ENCODE measurements around the gene KRTAP10-12.
"Not testable (repeated sequence)": the region's sequence is repeated elsewhere in the genome, so short reads cannot be mapped to it uniquely, and the experiment has no call there.

KRTAP10-12 gene

DNA sequence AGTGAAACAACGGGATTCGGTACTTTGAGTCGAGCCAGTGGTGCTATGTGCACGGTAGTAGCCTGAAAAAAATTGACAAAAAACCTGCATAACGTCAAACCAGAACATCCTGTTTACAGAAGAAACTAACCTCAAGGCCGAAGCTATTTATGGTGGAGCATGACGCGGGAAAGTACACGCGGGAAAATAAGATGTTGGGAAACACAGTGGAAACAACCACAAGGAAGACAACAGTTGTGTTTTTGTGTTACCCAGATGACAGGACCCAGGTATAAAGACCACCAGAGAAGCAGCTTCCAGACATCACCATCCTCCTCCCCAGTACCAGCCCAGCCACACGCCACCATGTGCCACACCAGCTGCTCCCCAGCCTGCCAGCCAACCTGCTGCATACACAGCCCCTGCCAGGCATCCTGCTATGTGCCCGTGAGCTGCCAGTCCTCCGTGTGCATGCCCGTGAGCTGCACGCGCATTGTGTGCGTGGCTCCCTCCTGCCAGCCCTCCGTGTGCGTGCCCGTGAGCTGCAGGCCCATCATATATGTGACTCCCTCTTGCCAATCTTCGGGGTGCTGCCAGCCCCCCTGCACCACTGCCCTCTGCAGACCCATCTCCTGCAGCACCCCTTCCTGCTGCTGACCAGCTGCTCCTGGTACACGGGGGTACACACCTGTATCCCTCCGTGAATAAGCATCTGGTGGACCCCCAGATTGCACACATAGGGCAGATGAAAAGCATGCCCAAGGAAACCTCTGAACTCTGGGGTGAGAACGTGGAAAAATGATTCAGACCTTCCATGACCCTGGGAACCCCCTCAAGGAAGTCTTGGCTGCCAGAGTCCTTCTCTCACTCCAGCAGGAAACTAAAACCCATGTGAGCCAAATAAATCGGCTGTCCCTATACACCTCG, 39.1 kb upstream of the KRTAP10-12 start, which contains the start of gene KRTAP12-3:
TSS of gene KRTAP12-3 (plus strand) at position 298 of the 906 bp plus-strand sequence. CDS start at position 346, 48 bp downstream.
- H3K4me3 ChIP-seq (ENCODE audit: low read length): no peak within 1 kb of the TSS
- H3K9me3 ChIP-seq (ENCODE audit: control insufficient read depth, low read length): no peaks in the 10 kb centered on the region
- H3K27me3 ChIP-seq (ENCODE audit: control insufficient read depth, insufficient read depth, low read length): peaks cover 10% of the 10 kb centered on the region
- H3K4me1 ChIP-seq (ENCODE audit: control insufficient read depth, insufficient read depth, low read length): no peaks in the 10 kb centered on the region
- no peak within 1 kb of the TSS for H3K9ac ChIP-seq (ENCODE audit: low read length)
- no peaks in the 10 kb centered on the region for H3K36me3 ChIP-seq (ENCODE audit: control insufficient read depth, insufficient read depth, low read length)

DNA sequence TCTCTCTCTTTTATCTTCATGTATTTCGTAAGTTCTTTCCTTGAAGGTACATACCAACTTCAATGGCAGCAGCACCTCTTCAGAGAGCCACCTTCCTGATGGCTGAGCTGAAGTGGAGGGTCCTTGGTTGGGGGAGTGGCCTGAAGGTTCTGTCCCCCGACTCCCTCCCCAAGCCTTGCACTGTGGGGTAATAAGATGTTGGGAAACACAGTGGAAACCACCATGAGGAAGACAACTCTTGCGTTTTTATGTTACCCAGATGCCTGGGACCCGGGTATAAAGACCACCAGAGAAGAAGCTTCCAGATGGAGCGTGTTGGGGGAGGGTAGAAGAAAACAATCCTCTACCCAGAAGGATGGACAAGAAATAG, 38.4 kb upstream of the KRTAP10-12 start:
- no peak overlapping the region for H3K9ac ChIP-seq (ENCODE audit: low read length)
- H3K4me3 ChIP-seq (ENCODE audit: low read length): no peak overlapping the region
- no peaks in the 10 kb centered on the region for H3K4me1 ChIP-seq (ENCODE audit: control insufficient read depth, insufficient read depth, low read length)
- no peaks in the 10 kb centered on the region for H3K36me3 ChIP-seq (ENCODE audit: control insufficient read depth, insufficient read depth, low read length)
- peaks cover 10% of the 10 kb centered on the region for H3K27me3 ChIP-seq (ENCODE audit: control insufficient read depth, insufficient read depth, low read length)
- H3K9me3 ChIP-seq (ENCODE audit: control insufficient read depth, low read length): no peaks in the 10 kb centered on the region

DNA sequence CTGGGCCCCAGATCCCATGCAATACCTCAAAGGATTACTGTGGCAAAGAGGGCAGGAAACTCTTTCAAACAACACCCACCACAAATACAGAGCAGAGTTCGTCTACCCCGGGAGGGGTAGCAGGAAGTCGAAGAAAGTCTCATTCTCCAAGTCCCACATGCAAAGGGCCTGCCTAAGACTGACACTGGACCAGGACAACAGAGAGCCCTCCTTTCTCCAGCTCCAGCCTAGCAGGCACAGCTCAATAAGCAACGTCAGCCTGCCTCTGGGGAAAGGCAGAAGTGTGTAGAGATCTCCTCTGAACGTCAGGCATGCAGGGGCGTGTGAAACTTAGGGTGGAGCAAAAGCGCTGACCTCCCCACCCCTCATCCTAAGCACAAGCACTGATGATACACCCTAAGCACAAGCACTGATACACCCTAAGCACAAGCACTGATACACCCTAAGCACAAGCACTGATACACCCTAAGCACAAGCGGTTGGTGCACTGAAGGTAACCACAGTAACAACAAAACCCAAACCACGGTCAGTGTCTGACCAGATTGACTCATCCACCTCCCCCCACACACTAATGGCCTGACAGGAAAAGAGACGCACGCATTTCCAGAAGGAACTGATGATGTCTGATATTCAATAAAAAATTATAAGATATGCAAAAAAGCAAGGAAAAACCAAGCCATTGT, 37.9 kb upstream of the KRTAP10-12 start:
- Histone ChIP-seq H3K27me3 (ENCODE audit: control insufficient read depth, insufficient read depth, low read length) (peaks cover 10% of the 10 kb centered on the region), H3K36me3 (ENCODE audit: control insufficient read depth, insufficient read depth, low read length) (no peaks in the 10 kb centered on the region), H3K4me3 (ENCODE audit: low read length) (no peak overlapping the region), H3K4me1 (ENCODE audit: control insufficient read depth, insufficient read depth, low read length) (no peaks in the 10 kb centered on the region), H3K9ac (ENCODE audit: low read length) (no peak overlapping the region), H3K9me3 (ENCODE audit: control insufficient read depth, low read length) (no peaks in the 10 kb centered on the region)

DNA sequence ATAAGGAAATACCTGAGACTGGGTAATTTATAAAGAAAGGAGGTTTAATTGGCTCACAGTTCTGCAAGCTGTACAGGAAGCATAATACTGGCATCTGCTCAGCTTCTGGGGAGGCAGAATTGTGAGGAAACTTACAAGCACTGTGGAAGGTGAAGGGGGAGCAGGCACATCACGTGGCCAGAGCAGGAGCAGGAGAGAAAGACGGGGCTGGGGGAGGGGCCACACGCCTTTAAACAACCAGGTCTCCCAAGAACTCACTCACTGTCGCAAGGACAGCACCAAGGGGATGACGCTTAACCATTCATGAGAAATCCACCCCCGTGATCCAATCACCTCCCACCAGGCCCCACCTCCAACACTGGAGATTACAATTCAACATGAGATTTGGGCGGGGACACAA, 35.4 kb upstream of the KRTAP10-12 start:
- H3K9me3 ChIP-seq (ENCODE audit: control insufficient read depth, low read length); H3K4me3 ChIP-seq (ENCODE audit: low read length); H3K4me1 ChIP-seq (ENCODE audit: control insufficient read depth, insufficient read depth, low read length); H3K27me3 ChIP-seq (ENCODE audit: control insufficient read depth, insufficient read depth, low read length); H3K9ac ChIP-seq (ENCODE audit: low read length); H3K36me3 ChIP-seq (ENCODE audit: control insufficient read depth, insufficient read depth, low read length): not testable (repeated sequence)

DNA sequence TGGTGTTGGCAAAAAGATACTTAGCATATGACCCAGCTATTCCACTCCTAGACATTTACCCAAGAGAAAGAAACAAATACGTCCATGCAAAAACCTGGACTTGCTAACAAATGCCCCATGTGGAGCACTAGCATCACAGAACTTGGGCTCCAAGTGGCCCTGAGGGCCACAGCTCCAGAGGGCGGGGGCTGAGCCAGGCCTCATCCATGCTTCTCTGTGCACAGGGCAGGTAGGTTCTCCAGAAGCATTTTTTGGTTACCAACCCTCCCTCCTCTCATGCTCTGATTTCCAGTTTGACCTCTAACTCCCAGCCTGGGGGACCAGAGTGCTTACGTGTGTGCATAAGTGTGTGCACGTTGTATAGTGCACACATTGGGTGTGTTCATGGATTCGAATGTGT, 32.3 kb upstream of the KRTAP10-12 start:
- H3K9me3 ChIP-seq (ENCODE audit: control insufficient read depth, low read length): no peaks in the 10 kb centered on the region
- H3K36me3 ChIP-seq (ENCODE audit: control insufficient read depth, insufficient read depth, low read length): no peaks in the 10 kb centered on the region
- no peak overlapping the region for H3K9ac ChIP-seq (ENCODE audit: low read length)
- H3K4me3 ChIP-seq (ENCODE audit: low read length): no peak overlapping the region
- no peaks in the 10 kb centered on the region for H3K4me1 ChIP-seq (ENCODE audit: control insufficient read depth, insufficient read depth, low read length)
- H3K27me3 ChIP-seq (ENCODE audit: control insufficient read depth, insufficient read depth, low read length): no peaks in the 10 kb centered on the region

DNA sequence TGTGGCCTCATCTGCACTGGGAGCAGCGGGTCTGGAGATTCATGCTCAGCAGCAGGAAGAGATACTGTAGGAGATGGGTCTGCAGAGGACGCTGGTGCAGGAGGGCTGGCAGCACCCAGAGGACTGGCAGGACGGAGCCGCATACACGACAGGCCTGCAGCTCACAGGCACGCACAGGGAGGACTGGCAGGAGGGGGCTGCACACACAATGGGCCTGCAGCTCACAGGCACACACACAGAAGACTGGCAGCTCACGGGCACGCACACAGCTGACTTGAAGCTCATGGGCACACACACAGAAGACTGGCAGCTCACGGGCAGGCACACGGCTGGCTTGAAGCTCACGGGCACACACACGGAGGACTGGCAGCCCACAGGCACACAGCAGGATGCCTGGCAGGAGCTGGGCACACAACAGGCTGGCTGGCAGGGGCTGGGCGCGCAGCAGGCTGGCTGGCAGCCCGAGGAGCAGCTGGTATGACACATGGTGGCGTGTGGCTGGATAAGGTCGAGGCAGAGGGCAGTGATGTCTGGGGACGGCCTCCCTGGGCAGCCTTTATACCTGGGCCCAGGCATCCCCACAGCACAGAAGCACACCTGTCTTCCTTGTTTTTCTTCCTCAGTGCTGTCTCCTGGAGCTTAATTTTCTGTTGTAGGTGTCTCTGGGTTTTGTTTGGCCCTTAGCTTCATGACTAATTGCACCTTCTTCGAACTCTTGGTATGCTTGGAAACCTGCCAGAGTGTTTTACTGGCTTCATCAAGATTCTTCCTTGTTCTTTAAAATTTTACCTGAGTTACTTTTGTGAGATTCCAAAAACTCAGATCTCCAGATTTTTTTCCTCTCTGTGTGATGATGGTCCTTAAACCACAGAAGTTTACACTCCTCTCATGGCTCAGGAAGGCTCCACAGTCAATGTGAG, 30.3 kb upstream of the KRTAP10-12 start, which contains the start of gene KRTAP12-2:
TSS of gene KRTAP12-2 (minus strand) at position 527 of the 920 bp plus-strand sequence. CDS start at position 486, 41 bp downstream.
- Histone ChIP-seq H3K4me3 (ENCODE audit: low read length) (no peak within 1 kb of the TSS), H3K27me3 (ENCODE audit: control insufficient read depth, insufficient read depth, low read length) (no peaks in the 10 kb centered on the region), H3K4me1 (ENCODE audit: control insufficient read depth, insufficient read depth, low read length) (no peaks in the 10 kb centered on the region), H3K9me3 (ENCODE audit: control insufficient read depth, low read length) (no peaks in the 10 kb centered on the region), H3K9ac (ENCODE audit: low read length) (no peak within 1 kb of the TSS), H3K36me3 (ENCODE audit: control insufficient read depth, insufficient read depth, low read length) (no peaks in the 10 kb centered on the region)

DNA sequence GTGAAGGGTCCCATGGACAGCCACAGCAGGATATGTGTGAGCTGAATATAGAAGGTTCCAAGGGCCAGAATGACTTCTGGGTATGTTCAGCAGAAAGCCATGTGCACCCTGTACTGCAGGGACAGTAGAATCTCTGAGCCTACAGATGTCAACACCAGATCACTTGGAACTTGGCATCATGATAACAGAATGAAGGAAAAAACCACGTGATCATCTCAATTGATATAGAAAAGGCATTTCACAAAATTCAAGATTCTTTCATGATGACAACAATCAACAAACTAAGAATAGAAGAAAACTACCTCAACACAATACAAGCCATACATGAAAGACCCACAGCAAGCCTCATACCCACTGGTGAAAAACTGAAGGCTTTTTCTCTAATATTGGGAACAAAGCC, 29.4 kb upstream of the KRTAP10-12 start:
- H3K9me3 ChIP-seq (ENCODE audit: control insufficient read depth, low read length): no peaks in the 10 kb centered on the region
- no peaks in the 10 kb centered on the region for H3K27me3 ChIP-seq (ENCODE audit: control insufficient read depth, insufficient read depth, low read length)
- no peak overlapping the region for H3K4me3 ChIP-seq (ENCODE audit: low read length)
- no peaks in the 10 kb centered on the region for H3K36me3 ChIP-seq (ENCODE audit: control insufficient read depth, insufficient read depth, low read length)
- H3K4me1 ChIP-seq (ENCODE audit: control insufficient read depth, insufficient read depth, low read length): no peaks in the 10 kb centered on the region
- no peak overlapping the region for H3K9ac ChIP-seq (ENCODE audit: low read length)

DNA sequence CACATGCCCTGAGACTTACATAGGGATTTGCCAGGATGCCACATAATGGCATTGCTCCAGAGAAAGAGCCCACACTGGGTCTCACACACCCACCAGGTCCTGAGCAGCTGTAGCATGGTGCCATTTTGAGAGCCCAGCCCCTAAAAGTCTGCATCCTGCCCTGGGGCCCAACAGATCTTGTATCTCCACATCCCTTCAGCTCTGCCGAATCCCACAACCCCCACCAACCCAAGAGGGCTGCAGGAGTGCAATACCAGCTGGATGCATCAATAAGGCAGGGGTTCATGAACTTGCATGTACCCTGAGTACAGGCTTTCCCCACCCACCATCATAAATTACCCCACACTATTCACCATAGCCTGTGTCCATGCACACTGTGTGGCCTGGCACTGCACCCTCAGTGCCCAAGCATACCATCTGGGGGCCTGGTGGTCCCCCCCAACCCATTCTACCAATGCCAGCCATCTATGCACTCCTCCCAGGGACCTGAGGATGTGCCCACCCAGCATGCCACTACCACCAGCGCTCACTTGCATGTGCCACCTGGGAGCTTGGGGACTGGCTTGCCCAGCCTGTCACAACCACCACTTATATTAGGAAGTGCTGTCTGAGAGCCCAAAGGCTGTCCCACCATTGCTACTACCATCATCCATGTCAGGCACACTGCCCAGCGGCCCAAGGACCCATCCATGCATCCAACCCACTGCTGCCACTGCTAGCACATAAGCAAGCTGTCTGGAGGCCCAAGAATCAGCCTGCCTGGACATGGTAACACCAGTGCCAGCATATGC, 26.1 kb upstream of the KRTAP10-12 start:
- H3K27me3 ChIP-seq (ENCODE audit: control insufficient read depth, insufficient read depth, low read length): no peaks in the 10 kb centered on the region
- no peak overlapping the region for H3K9ac ChIP-seq (ENCODE audit: low read length)
- no peaks in the 10 kb centered on the region for H3K36me3 ChIP-seq (ENCODE audit: control insufficient read depth, insufficient read depth, low read length)
- H3K4me1 ChIP-seq (ENCODE audit: control insufficient read depth, insufficient read depth, low read length): no peaks in the 10 kb centered on the region
- no peak overlapping the region for H3K4me3 ChIP-seq (ENCODE audit: low read length)
- no peaks in the 10 kb centered on the region for H3K9me3 ChIP-seq (ENCODE audit: control insufficient read depth, low read length)

DNA sequence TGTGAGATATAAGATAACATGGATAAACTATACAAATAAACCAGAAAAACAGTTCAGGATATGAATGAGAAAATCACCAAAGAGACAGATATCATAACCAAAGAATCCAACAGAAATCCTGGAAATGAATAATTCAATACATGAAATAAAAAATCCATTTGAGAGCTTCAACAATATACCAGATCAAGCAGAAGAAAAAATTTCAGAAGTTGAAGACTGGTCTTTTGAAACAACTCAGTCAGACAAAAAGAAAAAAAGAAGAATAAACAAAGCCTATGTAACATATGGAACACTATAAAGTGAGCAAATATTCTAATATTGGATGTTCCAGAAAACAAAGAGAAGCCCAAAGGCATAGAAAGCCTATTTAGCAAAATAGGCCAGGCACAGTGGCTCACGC, 25.1 kb upstream of the KRTAP10-12 start:
- H3K9ac ChIP-seq (ENCODE audit: low read length): no peak overlapping the region
- no peaks in the 10 kb centered on the region for H3K27me3 ChIP-seq (ENCODE audit: control insufficient read depth, insufficient read depth, low read length)
- H3K4me1 ChIP-seq (ENCODE audit: control insufficient read depth, insufficient read depth, low read length): no peaks in the 10 kb centered on the region
- no peaks in the 10 kb centered on the region for H3K9me3 ChIP-seq (ENCODE audit: control insufficient read depth, low read length)
- H3K4me3 ChIP-seq (ENCODE audit: low read length): no peak overlapping the region
- H3K36me3 ChIP-seq (ENCODE audit: control insufficient read depth, insufficient read depth, low read length): no peaks in the 10 kb centered on the region

DNA sequence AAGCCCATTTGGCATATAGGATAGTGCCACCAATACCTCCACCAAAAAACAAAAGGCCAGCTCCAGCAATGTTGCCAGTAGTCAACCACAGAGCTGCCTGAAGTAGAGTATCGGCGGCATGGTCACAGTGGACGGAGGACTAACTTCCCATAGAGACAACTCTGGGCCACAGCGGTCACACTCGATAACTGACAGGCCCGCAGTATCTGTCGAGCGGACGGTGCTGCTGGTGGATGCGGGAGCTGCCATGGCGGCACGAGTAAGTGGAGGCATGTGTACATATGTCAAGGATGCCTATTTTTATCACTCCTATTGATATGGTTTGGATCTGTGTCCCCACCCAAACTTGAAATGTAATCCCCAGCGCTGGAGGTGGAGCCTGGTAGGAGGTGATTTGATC, 19.1 kb upstream of the KRTAP10-12 start:
- H3K4me3 ChIP-seq (ENCODE audit: low read length): no peak overlapping the region
- no peaks in the 10 kb centered on the region for H3K27me3 ChIP-seq (ENCODE audit: control insufficient read depth, insufficient read depth, low read length)
- H3K4me1 ChIP-seq (ENCODE audit: control insufficient read depth, insufficient read depth, low read length): no peaks in the 10 kb centered on the region
- H3K9ac ChIP-seq (ENCODE audit: low read length): no peak overlapping the region
- H3K36me3 ChIP-seq (ENCODE audit: control insufficient read depth, insufficient read depth, low read length): no peaks in the 10 kb centered on the region
- no peaks in the 10 kb centered on the region for H3K9me3 ChIP-seq (ENCODE audit: control insufficient read depth, low read length)

DNA sequence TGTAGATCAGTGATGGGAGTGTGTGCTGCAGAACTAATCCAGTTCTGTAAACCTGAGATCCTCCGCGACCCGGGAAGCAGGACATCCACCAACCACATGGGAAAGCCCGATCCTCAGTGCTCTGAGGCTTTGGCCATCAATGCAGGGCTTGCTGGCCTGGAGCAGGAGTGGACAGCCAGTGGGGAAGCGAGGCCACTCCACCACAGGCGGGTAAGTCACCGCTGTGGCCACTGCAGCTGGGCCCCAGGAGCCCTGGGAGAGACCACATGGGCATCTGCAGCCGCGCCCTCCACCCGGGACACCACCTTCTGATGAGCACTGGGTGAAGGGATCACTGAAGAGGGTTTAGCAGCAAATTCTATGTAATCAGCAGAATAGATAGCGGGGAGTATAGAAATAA, 15.8 kb upstream of the KRTAP10-12 start:
- H3K4me1 ChIP-seq (ENCODE audit: control insufficient read depth, insufficient read depth, low read length): no peaks in the 10 kb centered on the region
- no peak overlapping the region for H3K9ac ChIP-seq (ENCODE audit: low read length)
- no peaks in the 10 kb centered on the region for H3K36me3 ChIP-seq (ENCODE audit: control insufficient read depth, insufficient read depth, low read length)
- no peak overlapping the region for H3K4me3 ChIP-seq (ENCODE audit: low read length)
- H3K9me3 ChIP-seq (ENCODE audit: control insufficient read depth, low read length): no peaks in the 10 kb centered on the region
- peaks cover 3% of the 10 kb centered on the region for H3K27me3 ChIP-seq (ENCODE audit: control insufficient read depth, insufficient read depth, low read length)

Data from mucosa of stomach (tissue), 1 donor.